NCI-H2107 (cell line): ENCODE measurements around the gene METTL2A.
"Not testable (repeated sequence)": the region's sequence is repeated elsewhere in the genome, so short reads cannot be mapped to it uniquely, and the experiment has no call there.

Experiments used
- DNase-seq: peaks from one replicate; lab custom pipeline; 2025; lab: John Stamatoyannopoulos, UW

Gene METTL2A

DNA sequence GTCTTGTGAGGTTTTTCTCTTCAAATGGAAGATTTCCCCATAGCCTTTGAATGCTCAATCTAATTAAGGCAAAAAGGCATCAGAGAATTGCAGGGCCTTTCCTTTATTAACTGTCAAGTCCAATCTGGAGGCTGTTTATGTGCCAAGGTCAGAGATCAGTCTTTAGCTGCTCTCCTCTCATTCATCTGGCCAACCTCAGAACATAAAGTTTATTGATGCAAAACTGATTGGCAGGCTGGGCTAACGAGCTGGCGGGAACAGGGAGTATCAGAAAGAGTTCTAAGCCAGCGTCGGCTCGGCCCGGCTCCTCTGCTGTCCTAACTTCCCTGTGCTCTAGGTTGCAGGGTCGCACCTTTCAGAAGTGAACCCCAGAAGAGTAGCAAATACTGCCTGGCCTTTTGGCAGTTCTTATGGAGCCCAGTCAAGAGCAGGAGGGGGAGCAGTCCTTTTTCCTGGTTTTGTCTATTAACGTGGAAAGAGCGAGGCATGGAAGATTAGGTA lies 47.7 kb downstream of the METTL2A start:
- not testable (repeated sequence) for DNase-seq

DNA sequence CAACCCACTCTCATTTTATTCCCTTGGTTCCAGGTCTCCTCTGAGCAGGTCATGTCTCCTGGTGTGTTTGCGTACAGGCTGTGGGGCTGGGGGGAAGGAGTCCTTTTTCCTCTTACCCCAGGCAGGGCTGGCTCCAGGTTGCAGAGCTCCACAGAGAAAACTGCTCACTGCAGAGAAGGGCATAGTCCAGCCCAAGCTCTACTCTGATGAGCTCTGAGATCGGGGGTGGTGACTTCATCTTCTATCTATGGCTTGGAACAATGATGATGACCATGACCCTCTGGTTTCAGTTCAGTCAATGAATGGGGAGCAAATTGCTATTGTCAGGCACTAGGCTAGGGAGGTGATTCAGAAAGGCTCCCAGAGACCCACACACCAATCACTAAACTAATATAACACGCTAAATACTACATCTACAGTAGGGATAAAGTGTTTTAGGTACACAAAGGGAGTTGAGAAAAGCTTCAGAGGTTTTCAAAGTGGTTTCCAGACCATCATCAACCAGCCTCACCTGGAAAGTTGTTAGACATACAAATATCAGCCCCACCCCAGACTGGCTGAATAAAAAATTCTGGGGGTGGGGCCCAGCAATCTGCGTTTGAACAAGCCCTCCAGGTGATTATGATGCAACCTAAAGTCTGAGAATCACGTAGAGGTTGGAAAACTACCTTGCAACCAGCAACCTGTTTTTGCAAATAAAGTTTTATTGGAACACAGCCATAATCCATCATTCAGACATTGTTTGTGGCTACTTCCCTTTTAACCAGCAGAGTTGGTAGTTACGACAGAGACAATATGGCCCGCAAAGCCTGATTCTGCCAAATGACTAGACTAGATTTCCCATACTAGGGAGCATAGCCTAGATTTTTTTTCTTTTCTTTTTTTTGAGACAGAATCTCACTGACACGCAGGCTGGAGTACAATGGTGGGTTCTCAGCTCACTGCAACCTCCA lies 49.6 kb downstream of the METTL2A start:
- DNase-seq = not testable (repeated sequence)

DNA sequence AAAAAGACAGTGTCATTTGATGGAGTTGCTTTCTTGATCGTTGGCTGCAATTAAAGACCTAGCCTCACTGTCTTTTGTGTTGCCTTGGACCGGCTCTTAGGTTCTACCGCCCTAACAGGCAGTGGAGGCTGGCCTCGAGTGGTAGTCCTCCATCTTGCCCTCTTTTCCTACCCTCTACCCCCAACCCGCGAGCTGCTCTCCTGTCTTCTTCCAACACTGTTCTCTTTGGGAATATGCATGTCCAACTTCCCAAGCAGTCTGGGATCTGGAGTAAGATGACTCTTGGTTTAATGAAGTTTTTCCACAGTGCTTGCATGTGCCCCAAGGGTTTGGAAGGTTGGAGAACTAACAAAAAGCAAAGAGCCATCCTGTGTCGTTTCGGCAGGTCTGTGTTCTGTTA lies 53.4 kb downstream of the METTL2A start:
- DNase-seq = not testable (repeated sequence)

DNA sequence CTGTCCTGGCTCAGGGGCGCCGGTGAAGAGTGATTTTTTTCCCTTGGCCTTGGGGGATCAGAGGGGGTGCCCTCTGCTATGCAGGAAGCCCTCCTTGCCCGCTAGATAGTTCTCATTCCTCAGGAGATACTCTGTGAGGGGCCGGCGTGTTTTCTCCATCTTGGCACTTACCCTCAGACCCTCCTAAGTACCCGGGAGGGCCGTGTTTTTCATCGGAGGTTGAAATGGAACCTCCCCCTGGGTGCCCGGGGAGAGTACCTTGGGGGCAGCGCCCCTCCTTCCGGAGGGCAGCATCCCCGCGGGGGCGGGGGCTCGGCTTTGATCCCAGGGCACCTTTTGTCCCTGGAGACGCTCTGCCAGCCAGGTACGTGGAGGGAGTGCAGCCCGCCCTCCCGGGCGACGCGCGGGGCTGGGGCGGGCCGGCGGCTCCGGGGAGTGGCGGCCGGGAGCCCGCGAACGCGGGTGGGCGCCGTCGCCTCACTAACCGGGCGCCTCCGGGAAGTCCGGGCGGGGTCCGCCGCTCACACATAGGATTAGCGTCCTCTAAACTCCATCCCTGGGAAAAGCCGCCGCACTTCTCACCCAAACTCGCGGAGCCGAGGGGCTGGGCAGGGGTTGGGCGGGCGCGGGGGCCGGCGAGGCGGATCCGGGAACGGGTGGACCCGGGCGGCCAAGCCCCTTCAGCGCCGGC lies 54.2 kb downstream of the METTL2A start:
- DNase-seq = not testable (repeated sequence)

DNA sequence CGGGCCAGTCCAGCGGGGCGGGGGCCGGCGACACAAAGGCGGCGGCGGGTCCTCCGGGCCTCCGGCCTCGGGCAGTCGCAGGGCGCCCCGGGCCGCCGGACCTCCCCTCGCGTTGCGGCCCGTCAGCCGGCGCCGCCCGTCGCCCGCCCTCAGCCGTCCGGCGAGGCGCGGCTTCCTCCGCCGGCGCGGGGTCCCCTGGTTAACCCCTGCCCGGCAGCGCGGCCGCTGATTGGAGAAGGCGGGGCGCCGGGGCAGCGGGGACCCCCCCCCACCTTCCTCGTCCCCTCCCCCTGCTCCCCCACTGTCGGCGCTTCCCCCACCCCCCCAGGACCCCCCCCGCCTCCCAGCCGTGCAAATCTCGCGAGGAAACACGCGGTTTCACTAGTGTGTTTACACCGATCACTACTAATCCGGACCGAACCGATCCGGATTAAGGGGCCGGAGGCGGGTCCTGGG lies 54.8 kb downstream of the METTL2A start, which contains the start of gene TLK2:
Gene TLK2 (plus strand): TSS at position 402 of the 456 bp plus-strand sequence. CDS start 2,301 bp downstream, outside the sequence.
- peak; percentile 58 for DNase-seq

DNA sequence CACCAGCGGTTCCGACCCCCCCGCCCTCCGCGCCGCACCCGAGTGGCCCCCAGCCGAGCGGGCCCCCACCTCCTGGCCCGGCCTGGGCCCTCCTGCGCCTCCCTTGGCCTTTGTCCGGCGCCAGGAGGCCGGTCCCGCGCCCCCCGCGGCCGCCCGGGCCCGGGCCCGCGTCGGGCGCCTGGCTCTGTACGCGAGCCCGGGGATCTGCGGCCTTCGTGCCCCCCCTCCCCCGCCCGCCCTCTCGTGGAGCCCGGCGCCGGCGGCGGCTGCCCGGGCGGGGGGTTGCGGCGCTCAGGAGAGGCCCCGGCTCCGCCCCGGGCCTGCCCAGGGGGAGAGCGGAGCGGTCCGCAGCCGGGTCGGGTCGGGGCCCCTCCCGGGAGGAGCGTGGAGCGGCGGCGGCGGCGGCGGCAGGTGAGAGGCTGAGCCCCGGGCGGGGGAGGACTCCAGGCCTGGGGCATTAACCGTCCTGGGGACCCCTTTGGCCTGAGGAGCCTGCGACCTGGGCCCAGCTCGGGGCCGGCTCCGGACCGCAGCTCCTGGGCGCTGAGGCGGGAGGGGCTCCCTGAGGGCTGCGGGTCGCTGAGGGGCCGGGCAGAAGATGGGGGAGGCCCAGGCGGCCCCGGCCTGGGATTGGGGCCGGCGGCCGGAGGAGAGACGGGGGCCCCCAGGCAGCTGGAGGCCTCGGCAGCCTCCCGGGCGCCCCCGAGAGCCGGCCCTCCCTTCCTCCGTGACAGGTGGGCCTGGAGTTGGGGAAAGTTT lies 55.4 kb downstream of the METTL2A start:
- DNase-seq = not testable (repeated sequence)

DNA sequence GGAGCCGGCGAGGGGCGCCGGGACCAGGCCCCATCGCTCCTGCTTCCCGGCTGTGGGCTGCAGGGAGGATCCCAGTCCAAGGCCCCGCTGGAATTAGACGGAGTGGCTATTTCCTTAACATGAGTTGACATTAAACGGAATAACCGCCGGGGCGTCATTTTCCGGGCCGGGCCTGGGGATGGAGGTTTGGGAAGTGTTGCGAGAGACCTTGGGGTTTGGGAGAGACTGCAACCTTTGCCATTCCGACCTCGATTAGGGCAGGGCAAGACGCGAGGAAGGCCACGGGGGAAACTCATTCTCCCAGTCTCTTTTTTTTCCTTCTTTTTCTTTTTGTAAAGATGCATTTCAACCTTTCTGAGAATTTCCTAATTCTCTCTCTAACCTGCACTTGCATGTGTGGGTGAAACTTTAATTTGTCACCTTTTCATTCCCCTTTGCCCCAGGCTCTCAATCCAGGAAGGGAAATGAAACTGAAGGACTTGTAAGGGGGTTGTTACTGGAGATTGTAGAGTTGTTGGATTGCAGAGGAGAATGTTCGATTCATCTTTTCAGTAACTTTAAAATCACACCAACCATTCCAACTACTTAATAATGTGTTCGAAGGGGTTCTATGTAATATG lies 56.1 kb downstream of the METTL2A start:
- DNase-seq = not testable (repeated sequence)

DNA sequence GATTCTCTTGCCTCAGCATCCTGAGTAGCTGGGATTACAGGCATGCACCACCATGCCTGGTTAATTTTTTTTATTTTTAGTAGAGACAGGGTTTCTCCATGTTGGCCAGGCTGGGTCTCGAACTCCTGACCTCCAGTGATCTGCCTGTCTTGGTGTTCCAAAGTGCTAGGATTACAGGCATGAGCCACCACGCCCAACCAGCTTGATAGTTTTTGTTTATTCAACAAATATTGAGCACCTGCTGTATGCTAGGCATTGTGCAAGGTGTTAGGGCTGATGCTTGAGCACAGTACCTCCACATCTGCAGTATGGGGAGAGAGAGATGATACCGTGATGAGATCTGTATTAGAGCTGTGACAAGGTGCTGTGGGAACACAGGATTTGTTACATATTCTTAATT lies 58.9 kb downstream of the METTL2A start:
- not testable (repeated sequence) for DNase-seq

DNA sequence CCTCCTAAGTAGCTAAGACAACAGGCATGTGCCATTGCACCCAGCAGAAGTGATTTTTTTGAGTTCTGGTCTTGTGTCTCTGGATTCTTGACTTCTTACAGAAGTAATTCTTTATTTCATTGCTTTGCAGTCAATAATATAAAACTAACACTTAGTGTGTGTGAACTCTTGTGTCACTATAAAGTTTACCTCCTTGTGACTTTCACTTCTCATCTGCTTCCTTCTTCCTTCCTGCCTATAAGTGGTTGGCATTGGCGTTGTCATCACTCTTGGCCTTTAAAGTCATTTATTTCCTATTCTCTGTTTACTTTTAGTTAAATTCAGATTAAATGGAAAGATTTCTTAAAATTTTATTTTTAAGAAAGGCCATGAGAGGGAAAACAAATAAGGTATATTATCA lies 67.3 kb downstream of the METTL2A start:
- DNase-seq = not testable (repeated sequence)

DNA sequence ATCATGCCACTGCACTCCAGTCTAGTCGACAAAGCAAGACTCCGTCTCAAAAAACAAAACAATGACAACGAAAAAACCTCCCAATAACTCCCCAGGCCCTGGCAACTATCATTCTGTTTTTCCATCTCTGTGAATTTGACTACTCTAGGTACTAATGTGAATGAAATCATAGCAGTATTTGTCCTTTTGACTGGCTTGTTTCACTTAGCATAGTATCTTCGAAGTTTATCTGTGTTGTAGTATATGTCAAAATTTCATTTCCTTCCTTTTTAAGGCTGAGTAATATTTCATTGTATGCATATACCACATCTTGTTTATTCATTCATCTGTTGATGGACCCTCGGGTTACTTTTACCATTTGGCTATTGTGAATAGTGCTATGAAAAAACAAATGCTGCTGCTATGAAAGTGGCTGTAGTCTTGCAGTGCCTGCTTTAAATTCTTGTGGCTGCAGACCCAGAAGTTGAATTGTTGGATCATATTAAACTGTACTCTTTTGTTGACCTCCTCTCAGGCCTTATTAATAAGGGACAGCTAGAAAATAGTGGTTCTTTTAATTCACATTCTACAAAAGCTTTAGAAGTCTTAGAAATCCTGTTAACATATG lies 69.5 kb downstream of the METTL2A start:
- not testable (repeated sequence) for DNase-seq

DNA sequence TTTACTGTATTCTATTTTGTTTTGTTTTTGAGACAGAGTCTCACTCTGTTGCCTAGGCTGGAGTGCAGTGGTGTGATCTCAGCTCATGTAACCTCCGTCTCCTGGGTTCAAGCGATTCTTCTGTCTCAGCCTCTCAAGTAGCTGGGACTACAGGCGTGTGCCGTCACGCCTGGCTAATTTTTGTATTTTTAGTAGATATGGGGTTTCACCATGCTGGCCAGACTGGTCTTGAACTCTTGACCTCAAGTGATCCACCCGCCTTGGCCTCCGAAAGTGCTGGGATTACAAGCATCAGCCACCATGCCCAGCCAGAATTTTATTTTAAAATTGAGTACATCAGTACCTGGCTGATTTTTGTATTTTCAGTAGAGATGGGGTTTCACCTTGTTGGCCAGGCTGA lies 70.4 kb downstream of the METTL2A start:
- not testable (repeated sequence) for DNase-seq

DNA sequence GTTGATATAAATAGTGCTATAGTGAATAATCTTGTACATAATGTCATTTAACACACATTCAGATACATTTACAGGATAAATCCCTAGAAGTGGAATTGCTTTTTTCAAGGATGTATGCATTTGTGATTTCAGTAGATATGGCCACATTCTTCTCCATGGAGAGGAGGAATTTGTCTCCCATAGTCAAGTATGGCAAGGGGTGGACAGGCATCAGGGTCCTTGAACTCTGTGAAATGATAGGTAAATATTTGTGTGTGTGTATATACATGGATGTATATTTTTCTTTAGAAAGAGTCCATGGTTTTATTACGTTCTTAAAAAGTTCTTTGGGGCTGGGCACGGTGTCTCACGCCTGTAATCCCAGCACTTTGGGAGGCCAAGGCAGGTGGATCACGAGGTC lies 72.6 kb downstream of the METTL2A start:
- DNase-seq = not testable (repeated sequence)

DNA sequence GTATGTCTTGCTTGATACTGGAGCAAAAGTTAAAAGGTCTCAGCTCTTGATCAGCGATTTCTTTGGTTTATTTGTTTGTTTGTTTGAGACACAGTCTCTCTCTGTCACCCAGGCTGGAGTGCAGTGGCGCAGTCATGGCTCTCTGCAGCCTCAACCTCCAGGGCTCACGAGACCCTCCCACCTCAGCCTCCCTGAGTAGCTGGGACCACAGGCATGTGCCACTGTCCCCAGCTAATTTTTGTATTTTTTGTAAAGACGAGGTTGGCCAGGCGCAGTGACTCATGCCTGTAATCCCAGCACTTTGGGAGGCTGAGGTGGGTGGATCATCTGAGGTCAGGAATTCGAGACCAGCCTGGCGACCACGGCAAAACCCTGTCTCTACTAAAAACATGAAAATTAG lies 75.1 kb downstream of the METTL2A start:
- DNase-seq = not testable (repeated sequence)
